GM12872 (cell line): ENCODE results near the gene IL21R.

ENCODE experiments used
- TF ChIP-seq, protein P1 (sequence below): IDR thresholded peaks from 3 replicates; pipeline ENCODE4 v1.5.1; 2011; ENCODE audit warnings: low read depth, mild to moderate bottlenecking, low read length, moderate library complexity; ENCODE audit not compliant: insufficient read depth

The IL21R gene

DNA sequence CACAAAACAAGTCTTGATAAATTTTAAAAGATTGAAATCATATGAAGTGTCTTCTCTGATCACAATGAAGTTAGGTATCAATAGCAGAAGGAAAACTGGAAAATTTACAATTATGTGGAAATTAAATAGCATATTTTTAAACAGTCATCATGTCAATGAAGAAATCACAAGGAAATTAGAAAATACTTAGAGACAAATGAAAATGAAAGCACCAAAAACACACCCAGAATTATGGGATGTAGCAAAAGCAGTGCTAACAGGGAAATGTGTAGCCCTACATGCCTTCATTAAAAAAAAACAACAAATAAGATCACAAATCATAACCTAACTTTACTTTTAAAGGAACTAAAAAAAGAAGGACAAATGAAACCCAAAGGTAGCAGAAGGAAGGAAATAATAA is 7.5 kb upstream of the IL21R start:
- TF ChIP-seq, protein P1, sequence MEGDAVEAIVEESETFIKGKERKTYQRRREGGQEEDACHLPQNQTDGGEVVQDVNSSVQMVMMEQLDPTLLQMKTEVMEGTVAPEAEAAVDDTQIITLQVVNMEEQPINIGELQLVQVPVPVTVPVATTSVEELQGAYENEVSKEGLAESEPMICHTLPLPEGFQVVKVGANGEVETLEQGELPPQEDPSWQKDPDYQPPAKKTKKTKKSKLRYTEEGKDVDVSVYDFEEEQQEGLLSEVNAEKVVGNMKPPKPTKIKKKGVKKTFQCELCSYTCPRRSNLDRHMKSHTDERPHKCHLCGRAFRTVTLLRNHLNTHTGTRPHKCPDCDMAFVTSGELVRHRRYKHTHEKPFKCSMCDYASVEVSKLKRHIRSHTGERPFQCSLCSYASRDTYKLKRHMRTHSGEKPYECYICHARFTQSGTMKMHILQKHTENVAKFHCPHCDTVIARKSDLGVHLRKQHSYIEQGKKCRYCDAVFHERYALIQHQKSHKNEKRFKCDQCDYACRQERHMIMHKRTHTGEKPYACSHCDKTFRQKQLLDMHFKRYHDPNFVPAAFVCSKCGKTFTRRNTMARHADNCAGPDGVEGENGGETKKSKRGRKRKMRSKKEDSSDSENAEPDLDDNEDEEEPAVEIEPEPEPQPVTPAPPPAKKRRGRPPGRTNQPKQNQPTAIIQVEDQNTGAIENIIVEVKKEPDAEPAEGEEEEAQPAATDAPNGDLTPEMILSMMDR = no peak

DNA sequence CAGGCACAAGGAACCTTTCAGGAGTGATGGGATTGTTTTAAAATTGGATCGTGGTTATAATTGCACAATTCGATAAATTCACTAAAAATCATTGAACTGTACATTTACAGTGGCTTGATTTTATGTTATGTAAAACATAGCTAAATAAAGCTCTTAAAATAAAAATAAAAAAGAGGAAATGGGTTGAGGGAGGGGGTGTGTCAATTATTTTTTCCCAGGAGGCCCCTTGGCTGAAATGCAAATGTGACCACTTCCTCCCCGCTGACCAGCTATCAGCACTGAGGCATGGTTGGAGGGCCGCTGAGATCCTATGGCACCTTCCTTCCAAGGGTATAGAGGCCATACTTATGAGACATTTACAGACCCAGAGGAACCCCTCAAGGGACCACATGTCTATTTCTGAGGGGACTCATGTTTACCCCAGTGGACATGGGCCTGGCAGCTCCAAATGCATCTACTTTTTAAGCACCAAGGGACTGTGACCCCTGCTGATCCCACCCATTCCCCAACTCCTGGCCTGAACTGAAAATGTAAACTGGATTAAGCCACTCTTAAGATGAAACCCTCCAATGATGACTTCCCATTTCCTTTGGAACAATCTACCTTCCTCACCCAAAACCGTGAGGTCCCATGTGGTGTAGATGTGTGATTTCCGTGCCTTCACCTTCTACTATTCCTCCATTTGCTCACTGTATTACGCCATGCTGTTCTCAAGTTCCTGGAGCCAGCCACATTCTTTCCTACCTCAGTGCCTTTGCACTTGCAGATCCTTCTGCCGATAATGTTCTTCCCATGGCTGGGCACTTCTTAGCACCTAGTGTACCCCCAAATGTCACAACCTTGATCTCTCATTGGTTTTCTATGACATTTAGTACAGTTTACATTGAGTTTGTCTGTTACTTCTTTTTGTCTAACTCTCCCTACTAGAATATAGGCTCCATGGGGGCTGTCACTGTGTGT is 2.8 kb upstream of the IL21R start:
- TF ChIP-seq, protein P1 = no peak

DNA sequence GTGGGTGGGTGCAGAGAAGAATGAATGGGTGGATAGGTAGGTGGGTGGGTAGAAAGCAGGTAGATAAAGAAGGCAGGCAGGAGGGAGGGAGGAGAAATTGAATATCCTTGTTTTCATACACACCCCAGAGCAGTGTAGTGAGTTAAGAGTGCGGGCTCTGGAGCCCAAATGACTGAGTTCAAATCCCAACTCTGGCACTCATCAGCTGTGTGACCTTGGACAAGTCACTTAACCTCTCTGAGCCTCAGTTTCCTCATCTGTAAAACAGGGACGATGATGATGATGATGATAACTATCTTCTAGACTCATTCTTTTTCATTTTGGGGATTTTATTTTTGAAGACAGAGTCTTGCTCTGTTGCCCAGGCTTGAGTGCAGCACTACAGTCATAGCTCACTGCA is 2.0 kb upstream of the IL21R start:
- TF ChIP-seq, protein P1 = no peak

DNA sequence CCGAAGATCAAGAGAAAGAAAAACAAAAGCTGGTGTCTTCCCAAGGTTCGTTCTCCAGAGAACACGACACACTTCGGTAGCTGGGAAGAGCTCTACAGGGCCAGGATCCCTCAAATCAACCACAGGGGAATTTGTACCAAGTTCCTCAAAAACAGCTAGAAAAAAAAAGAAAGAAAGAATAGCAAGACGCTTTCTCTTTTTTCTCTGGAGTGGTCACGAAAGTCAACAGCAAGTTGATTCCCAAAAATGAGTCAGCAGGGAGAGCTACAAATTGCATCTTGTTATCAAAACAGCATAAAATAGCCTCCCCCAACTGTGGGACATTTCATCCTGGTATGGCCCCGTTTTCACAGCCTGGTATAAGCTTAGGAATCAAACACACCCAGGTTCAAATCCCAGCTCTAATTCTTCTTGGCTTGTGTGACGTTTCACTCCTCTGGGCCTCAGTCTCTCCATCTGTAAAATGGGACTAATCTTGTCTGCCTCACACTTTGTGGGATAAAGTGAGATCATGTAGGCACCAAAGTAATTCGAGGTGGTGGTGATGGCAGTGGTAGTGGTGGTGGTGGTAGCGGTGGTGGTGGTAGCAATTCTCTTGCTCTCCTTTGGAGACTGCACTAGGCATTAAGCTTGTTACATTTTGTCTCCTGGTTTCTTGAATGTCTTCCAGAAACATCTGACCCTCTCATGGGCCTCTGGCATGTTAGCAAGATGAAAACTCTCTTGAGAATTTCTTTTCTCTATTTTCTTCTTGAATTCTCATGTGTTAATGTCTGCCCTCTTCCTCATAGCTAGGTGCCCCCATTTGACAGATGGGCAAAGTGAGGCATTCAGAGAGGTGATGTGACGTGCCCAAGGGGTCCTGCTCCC is 988 bp upstream of the IL21R start:
- TF ChIP-seq, protein P1 = no peak

DNA sequence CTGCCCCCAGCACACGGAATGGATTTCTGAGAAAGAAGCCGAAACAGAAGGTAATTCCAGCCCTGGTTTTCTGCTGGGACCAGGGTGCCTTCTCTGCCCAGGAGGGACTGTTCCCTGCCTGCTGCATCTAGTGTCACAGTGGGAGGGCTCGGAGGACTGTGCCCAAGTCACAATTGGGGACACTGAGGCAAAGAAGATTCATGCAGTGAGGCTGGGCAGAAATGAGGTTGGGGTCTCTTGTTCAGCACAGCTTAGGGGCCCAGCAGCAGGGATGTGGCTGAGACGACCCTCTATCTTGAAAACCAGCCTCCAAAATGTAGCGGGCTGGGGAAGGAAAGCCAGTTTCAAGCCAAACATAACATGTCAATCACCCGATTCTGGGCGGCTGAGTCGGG is 592 bp downstream of the IL21R start:
- TF ChIP-seq, protein P1 = no peak

DNA sequence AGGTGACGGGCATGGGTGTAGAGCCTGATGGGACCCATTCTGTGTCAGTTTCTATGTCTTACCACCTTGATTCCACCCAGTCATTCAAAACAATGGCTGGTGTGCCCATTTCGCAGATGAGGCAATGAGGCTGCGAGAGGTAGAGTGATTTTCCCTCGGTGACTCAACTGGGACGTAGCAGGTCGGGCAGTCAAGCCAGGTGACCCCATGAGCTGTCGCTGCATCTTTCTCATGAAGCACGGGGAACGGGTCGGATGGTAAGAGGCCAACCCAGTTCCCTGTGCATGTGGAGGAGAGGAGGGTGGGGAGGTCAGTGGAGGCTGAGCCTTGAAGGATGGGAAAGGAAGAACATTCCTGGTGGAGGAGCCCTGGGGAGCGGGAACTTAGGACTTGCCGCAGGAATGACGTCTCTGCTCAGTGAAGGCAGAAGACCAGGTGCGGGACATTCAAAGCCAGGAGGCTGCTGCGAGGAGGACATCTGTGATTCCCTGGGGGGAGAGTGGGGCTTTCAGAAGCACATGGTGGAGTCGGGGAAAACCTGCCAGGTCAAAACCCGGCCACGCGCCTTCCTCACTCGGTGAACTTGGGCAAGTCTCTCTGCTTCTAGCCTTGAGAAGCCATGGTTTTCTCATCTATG is 1.1 kb downstream of the IL21R start:
- TF ChIP-seq, protein P1 = no peak

DNA sequence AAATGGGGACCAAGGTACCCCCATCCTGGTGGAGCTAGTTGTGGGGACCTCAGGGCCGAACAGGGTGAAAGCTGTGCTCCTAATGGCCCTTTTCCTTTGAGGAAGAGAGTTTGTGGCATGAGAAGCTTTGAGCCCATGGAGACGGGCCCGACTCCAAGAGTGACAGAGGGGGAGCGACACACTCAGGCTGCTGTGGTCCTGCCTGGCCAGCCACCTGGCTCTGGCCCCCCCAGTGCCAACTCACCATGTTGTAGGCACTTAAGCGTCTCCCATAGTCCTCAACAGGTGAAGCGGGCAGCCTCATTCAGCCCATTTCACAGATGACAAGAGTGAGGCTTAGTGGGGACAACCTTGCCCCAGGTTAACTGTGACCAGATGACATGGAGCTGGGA is 1.6 kb downstream of the IL21R start:
- TF ChIP-seq, protein P1 = no peak
